ENCODE measurements around the gene GOLGA8S.
"Not testable (repeated sequence)": the region's sequence is repeated elsewhere in the genome, so short reads cannot be mapped to it uniquely, and the experiment has no call there.

GOLGA8S gene

GRCh38 chr15:23412881-23413600 is 58.5 kb downstream of the GOLGA8S start:
- H3K9me3 Mint-ChIP-seq; DNase-seq; ATAC-seq (replicated peaks); H3K4me3 Mint-ChIP-seq; H3K27me3 Mint-ChIP-seq; H3K4me1 Mint-ChIP-seq; H3K27ac Mint-ChIP-seq; H3K36me3 Mint-ChIP-seq: not testable (repeated sequence)
